Activated T-cell treated with anti-CD3 and anti-CD28 coated beads for 4 hours (primary cell): ENCODE measurements around the gene CLDN2.
"Not testable (repeated sequence)": the region's sequence is repeated elsewhere in the genome, so short reads cannot be mapped to it uniquely, and the experiment has no call there.

Experiments used
- DNase-seq: peaks from one replicate; pipeline ENCODE4 v3.0.0-alpha.2; 2020

The CLDN2 gene

DNA sequence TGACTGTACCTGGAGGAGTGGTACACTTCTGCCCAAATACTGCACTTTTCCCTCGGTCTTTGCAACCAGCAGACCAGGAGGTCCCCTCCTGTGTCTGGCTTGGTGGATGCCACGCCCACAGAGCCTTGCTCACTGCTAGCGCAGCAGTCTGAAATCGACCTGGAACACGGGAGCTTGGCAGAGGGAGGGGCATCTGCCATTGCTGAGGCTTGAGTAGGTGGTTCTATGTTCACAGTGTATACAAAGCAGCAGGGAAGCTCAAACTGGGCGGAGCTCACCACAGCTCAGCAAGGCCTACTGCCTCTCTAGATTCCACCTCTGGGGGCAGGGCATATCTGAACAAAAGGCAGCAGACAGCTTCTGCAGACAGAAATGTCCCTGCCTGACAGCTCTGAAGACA is 46.3 kb downstream of the CLDN2 start:
- not testable (repeated sequence) for DNase-seq

DNA sequence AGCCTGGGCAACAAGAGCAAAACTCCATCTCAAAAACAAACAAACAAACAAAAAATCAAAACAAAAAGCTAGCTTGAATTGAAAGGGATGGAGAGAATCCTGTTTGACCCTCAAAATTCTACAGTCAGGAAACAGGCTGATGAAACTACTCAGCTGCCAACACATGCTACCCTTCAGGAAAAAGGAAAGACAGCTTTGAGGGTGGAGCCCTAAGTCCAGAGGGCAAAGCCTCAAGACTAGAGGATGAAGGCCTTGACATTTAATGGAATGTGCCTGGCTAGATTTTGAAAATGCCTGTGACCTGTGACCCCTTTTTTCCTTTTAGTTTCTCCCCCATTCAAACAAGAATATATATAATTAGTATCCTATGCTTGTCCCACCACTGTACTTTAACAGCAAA is 52.7 kb downstream of the CLDN2 start:
- no peak for DNase-seq

DNA sequence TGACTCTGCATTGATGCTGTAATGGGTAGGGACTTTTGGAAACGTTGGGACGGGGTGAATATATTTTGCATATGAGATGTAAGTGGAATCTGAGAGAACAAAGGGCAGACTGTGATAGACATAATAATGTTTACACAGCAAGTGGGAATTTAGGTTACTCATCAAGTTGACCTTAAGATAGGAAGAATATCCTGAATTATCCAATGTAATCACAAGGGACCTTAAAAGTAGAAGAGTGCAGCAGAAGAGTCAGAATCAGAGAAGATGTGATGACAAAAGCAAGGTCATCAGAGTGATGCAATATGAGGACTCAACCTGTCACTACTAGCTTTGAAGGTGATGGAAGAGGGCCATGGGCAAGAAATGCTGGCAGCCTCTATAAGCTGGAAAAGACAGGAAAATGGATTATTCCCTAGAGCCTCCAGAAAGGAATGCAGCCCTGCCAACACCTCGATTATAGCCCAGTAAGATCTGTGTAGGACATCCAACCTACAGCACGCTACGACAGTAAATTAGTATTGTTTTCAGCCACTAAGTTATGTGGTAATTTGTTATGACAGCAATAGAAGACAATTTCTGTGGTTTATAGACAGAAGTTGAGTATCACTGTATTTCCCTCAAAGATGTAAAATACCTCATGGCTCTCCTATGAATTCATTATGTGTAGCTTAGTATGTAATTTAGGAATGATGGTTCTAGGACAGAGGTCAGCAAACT is 53.4 kb downstream of the CLDN2 start:
- no peak for DNase-seq

DNA sequence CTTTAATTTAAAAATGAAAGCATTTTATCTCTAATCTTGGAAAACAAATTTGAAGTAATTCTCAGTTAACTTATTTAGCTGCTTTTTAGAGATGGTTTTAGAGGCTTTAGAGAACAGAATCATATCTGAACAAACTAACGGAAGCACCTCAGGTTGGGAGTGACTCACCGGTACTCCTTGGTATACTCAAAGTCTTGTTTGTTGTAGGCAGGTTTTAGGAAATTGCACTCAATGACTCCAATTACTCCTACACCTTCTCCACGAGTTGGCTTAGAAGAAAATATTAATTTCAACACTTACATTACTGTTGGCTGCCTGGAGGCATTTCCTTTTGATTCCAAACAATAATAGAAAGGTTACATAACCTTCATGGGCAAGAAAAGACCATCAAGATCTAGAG is 56.2 kb downstream of the CLDN2 start:
- DNase-seq, result no peak
